Measurements from ENCODE around the gene ZSCAN23.
"Not testable (repeated sequence)": the region's sequence is repeated elsewhere in the genome, so short reads cannot be mapped to it uniquely, and the experiment has no call there.

ZSCAN23 gene

GRCh38 chr6:28443112-28443773, at the start of gene ZSCAN23:
ZSCAN23 (minus strand) TSS chr6:28443491; CDS start chr6:28436266, 7,225 bp downstream.
- DNase-seq: peak; percentile 94

DNA sequence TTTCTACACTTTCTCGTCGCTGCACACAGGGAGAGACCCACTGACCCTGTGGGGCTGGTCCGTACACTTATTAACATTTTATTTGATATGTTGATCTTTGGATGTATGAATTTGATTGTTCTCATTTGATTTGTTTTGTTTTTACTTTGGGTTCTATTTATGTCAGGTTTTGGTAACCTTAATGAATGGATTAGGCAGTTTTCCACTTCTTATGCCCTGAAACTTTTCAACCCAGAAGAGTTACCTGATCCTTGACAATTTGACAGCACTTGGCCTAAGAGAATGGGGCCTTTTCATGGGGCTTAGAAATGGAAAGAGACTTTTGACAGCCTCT, 48.7 kb upstream of the ZSCAN23 start:
- no peak for DNase-seq

- no peak for DNase-seq
These were observed 47.1 kb upstream of the ZSCAN23 start for GRCh38 chr6:28490205-28490890.

DNA sequence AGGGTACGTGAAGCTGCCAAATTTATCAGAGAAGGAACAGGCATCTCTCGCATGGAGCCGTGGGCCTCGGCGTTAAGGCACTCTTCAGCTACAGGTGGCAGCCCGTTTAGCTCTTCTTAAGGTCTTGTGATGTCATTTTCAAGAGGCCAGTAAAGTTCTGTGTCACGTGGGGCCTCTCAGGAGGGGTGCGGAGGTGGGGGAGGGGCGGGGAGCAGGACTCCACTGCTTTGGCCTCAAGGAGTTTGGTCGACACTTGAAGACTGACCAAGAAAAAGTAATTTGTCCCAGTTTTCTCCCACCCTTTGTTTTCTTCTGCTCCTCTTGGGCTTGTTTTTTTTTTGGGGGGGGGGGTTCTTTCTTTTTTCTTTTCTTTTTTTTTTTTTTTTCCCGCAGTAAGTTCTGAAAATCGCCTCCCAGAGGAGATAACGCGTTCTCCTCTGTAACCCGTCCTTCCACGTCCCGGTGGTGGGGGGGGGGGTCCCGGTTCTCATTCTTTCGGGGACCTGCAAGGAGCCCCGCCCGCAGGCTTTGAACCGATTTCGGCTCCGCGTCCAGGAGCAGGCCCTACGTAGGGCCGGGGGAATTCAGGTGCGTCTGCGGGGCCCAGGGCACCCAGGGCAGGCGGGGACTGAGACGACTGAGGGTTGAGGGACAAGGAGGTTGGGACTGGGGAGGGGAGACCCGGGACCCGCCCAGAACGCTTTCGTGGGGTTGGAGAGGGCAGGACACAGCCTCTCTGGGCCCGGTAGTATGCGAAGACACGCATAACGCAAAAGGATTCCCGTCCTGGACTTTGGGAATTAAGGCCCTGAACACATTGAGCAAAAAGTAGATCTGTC, 46.3 kb upstream of the ZSCAN23 start:
- DNase-seq: no peak

DNA sequence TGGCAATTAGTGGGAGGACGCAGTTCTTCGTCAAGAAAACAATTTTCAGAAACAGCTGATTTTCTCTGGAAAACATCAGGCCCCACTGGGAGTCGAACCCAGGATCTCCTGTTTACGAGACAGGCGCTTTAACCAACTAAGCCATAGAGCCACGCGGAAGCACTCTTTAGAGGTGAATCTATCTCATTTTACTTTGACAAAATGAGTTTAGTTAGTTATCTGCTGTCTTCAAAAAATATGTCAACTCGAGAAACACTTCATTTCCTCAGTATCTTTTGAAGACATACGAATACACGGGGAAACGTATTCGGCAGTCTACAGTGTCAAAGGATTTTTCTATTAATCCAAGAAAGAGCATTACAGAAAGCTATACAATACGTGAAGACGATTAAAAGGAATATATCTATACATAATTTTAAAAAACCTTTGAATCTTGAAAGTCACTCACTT, 45.6 kb upstream of the ZSCAN23 start:
- no peak for DNase-seq

- no peak for DNase-seq
These were observed 43.9 kb upstream of the ZSCAN23 start for GRCh38 chr6:28486988-28487742.

DNA sequence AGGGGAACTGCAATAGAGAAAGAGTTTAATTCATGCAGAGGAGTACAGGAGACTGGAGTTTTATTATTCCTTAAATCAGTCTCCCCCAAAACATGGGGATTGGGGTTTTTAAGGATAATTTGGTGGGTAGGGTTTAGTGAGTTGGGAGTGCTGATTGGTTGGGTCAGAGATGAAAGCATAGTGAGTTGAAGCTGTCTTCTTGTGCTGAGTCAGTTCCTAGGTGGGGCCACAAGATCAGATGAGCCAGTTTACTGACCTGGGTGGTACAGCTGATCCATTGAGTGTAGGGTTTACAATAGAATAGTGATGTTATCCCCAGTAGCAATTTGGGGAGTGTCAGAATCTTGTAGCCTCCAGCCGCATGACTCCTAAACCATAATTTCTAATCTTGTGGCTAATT, 43.2 kb upstream of the ZSCAN23 start:
- DNase-seq: no peak

GRCh38 chr6:28485482-28485881, 42.2 kb upstream of the ZSCAN23 start:
- no peak for DNase-seq

DNA sequence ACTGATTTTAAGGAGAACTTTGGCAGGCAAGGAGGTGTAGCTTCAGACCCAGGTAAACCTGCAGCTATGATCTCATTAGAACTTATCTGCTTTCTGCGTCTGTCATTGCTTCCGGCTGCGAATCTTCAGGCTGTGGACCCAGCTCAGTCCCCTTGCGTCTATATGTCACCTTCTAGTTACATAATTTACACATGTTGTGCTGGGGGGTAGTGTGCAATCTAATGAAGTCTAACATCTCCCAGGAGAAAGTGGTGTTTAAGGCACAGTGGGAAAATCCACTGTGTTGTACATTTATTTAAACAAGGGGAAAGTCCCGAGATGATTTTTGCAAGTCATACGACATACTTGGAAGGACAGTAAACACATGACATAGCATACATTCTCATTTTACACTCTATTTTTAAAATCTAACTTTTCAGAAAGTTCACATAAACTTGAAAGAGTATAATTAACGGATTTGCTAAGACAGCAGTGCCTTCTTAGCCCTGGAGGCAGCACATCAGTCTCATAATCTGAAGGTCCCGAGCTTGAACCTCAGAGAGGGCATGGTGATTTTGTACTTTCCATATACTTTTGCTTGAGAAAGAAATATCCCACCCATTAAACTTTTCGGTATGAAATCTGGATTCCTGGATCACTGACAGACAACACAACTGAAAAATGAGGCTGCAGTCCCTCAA, 37.1 kb upstream of the ZSCAN23 start:
- DNase-seq: no peak

- no peak for DNase-seq
These were observed 35.2 kb upstream of the ZSCAN23 start for GRCh38 chr6:28478518-28478917.

DNA sequence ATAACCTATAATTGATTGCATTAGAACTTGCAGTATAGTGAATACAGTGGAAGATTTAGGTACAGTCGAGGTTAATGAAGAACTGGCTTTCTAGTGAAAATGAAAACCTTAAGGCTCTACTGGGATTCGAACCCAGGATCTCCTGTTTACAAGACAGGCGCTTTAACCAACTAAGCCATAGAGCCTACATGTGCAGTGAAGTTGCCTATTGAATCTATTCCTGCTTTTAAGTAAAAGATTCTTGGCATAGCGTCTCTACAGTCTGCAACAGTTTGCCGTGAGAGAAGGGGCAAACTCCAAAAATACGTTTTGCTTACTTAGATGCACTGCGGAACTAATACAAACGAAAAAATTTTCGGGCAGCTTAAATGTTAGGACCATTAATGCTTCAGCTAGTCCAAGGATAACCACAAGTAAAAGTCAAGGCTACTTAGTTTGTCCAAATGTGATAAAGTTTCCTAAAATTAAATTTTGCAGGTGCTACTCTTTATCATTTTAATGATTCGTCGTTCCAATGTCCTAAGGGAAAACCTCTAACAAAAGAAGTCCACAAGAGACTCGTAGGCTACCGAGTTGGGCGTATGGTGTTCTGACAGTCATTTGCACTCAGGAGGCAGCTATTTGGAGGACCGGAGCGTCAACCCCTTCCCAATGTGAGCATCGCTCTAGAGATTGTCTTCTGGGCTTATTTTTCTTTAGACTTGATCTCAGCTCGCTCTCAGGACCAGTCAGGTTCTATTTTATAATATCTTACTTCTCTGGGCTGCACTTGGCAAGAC, 31.3 kb upstream of the ZSCAN23 start:
- DNase-seq: peak; percentile 61

DNA sequence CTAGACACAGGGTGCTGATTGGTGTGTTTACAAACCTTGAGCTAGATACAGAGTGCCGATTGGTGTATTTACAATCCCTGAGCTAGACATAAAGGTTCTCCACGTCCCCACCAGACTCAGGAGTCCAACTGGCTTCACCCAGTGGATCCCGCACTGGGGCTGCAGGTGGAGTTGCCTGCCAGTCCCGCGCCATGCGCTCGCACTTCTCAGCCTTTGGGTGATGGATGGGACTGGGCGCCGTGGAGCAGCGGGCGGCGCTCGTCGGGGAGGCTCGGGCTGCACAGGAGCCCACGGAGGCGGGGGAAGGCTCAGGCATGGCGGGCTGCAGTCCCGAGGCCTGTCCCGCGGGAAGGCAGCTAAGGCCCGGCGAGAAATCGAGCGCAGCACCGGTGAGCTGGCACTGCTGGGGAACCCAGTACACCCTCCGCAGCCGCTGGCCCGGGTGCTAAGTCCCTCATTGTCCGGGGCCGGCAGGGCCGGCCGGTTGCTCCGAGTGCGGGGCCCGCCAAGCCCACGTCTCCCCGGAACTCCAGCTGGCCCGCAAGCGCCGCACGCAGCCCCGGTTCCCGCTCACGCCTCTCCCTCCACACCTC, 26.0 kb upstream of the ZSCAN23 start:
- not testable (repeated sequence) for DNase-seq

DNA sequence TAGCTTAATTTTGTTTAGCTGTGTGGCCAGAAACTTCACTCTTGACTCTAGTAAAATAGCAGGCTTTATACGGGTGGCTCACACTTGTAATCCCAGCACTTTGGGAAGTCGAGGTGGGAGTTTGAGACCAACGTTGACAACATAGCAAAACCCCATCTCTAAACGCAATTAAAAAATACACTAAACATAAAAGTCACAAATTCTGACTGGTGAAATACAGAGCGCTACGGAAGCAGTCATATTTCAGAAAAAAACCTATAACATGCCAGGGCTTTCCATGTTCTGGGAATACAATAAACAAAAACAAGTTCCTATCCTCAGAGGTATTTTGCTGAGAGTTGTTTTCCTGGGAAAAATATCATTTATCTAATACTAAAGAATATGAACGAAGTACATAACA, 24.8 kb upstream of the ZSCAN23 start:
- DNase-seq: no peak

DNA sequence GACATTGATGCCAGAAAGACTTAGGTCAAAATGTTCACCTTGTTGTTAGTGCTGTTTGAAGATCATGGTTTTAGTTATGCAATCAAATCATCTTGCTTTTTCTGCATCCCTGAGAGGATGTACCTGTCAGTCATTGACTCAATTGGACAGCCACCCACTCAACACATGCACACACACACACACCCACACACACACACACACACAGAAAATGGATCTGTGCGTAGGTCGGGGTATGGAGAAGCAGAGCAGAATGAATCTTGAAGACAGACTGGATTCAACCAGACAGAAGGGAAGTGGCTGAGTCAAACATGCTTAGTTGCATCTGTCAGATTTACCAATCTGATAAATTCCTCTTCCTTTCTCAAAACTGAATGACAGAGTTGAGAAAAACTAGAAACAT, 19.1 kb upstream of the ZSCAN23 start:
- DNase-seq: no peak

DNA sequence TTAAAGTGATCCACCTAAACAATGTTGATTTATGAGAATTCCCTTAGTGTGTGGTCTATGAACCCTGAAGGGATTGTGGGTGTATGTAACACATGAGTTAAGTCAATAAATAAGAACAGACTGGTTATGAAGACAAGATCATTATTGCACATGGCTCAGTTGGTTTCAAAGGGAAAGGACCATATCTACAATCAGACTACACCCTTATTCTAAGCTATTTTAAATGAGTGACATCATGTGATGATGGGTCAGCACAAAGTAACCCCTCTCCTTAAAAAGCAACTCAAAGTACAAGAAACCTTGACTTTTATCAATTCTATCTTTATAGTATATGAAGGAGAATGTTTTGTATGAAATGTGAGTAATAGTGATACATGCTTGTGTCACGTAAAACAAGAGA, 15.3 kb upstream of the ZSCAN23 start:
- no peak for DNase-seq

- no peak for DNase-seq
These were observed 5.8 kb upstream of the ZSCAN23 start for GRCh38 chr6:28449056-28449455.

GRCh38 chr6:28447512-28447906, 4.2 kb upstream of the ZSCAN23 start:
- DNase-seq: not testable (repeated sequence)

DNA sequence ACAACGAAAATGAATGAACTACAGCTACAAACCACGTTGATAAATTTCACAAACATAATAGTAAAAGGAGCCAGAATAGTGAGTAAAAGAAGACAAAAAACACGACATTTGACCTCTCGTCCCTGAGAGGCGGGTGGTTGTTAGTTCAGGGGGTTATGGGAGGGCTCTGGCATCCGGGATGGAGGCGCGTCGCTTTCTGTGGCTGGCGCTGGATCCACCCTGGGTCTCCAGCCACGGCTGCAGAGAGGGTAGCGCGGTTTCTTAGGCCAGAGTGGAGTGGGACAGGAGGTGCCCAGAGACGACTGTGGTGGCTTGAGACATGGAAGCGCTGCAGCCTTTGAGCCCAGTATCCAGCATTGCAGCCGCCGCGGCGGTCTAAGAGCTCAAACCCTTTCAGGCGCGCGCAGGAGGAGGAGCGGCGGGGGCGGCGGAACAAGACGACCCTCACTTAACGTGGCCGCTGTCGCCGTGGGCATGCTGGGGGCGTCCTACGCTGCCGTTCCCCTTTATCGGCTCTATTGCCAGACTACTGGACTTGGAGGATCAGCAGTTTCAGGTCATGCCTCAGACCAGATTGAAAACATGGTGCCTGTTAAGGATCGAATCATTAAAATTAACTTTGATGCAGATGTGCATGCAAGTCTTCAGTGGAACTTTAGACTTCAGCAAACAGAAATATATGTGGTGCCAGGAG, 3.7 kb upstream of the ZSCAN23 start:
- no peak for DNase-seq

- DNase-seq: not testable (repeated sequence)
These were observed 1.5 kb upstream of the ZSCAN23 start for GRCh38 chr6:28444759-28445158.

DNA sequence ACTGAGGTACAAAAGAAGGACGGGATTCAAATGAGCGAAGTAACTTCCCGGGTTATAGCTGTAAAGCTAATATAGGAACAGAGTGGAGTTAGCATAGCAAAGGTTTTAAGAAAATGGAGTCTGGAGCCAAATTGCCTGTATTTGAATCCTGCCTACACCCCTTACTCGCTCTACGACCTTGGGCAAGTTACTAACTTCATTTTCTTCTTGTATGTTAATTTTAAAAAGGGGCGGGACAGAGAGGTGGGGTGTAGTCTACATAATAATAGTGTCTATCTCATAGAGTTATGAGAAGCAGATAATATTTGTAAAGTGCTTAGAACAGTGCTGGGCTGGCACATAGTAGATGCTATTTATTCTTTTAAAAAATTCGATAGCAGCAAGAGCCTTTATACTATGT, 705 bp downstream of the ZSCAN23 start:
- DNase-seq: no peak

DNA sequence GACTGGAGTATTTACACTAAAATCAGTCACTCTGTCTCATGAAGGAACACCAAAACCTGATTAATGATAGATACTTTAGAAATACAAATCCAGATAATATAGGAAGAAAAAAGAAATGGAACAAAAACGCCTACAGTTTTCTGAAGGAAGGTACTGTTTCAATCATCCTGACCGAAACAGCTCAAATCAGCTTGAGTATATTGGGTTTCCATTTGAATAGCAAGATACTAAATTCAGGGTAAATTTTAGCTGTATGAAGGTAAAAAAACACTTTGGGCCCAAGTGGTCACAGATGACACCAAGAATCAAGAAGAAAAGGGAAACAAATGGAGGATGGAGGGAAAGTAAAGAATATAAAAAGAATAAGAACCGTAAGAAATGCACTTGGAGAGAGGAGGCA, 6.9 kb downstream of the ZSCAN23 start:
- DNase-seq: no peak

Measured in NCI-H1105 (cell line).